COLO829 (cell line): ENCODE results near the gene SLC6A2.

Experiments used
- DNase-seq: peaks from one replicate; pipeline ENCODE4 v3.0.0; 2012; ENCODE audit warnings: low spot score

The SLC6A2 gene

GRCh38 chr16:55671974-55672280, 16.1 kb downstream of the SLC6A2 start:
- no peak for DNase-seq

GRCh38 chr16:55672471-55672870, 16.7 kb downstream of the SLC6A2 start:
- DNase-seq = no peak

- no peak for DNase-seq
These were observed 22.5 kb downstream of the SLC6A2 start for GRCh38 chr16:55678161-55678821.

GRCh38 chr16:55682086-55682485, 26.3 kb downstream of the SLC6A2 start:
- no peak for DNase-seq

- DNase-seq = no peak
These were observed 30.2 kb downstream of the SLC6A2 start for GRCh38 chr16:55685973-55686372.

GRCh38 chr16:55686671-55687070, 30.9 kb downstream of the SLC6A2 start:
- no peak for DNase-seq

- no peak for DNase-seq
These were observed 32.0 kb downstream of the SLC6A2 start for GRCh38 chr16:55687802-55688201.

GRCh38 chr16:55690841-55691240, 35.1 kb downstream of the SLC6A2 start:
- no peak for DNase-seq

- no peak for DNase-seq
These were observed 36.0 kb downstream of the SLC6A2 start for GRCh38 chr16:55691771-55692170.

- no peak for DNase-seq
These were observed 39.8 kb downstream of the SLC6A2 start for GRCh38 chr16:55695595-55695994.

GRCh38 chr16:55697867-55698266, 42.1 kb downstream of the SLC6A2 start:
- no peak for DNase-seq

GRCh38 chr16:55698331-55698730, 42.5 kb downstream of the SLC6A2 start:
- no peak for DNase-seq

- no peak for DNase-seq
These were observed 43.2 kb downstream of the SLC6A2 start for GRCh38 chr16:55698946-55699345.

GRCh38 chr16:55699616-55700015, 43.8 kb downstream of the SLC6A2 start:
- no peak for DNase-seq

GRCh38 chr16:55700067-55700466, 44.3 kb downstream of the SLC6A2 start:
- no peak for DNase-seq

- DNase-seq = no peak
These were observed 45.2 kb downstream of the SLC6A2 start for GRCh38 chr16:55700961-55701360.

- DNase-seq = no peak
These were observed 45.9 kb downstream of the SLC6A2 start for GRCh38 chr16:55701442-55702319.

- peak; percentile 45 for DNase-seq
These were observed 47.5 kb downstream of the SLC6A2 start for GRCh38 chr16:55703003-55704001.

GRCh38 chr16:55706739-55707384, 51.1 kb downstream of the SLC6A2 start:
- no peak for DNase-seq

- DNase-seq = no peak
These were observed 54.0 kb downstream of the SLC6A2 start for GRCh38 chr16:55709801-55710200.

GRCh38 chr16:55710466-55710865, 54.7 kb downstream of the SLC6A2 start:
- no peak for DNase-seq
